Measurements from ENCODE around the gene CTNNBL1. TPM values are rescaled to one million over a fixed set of nuclear protein-coding genes. Genes with fewer than 3 reads are reported as not detected.

CTNNBL1 gene
- polyA plus RNA-seq, 2 donors: 30.2 to 39.6 TPM

- Histone ChIP-seq H3K27ac (ENCODE audit: low read depth in 2 of 2, low read length in 1 of 2) (no peak overlapping the region), H3K9me3 (ENCODE audit: control insufficient read depth in 2 of 2, insufficient read depth in 1 of 2, low read depth in 1 of 2, low read length in 1 of 2) (no peaks in the 10 kb centered on the region), H3K36me3 (ENCODE audit: control insufficient read depth in 2 of 2, insufficient read depth in 2 of 2, low read length in 1 of 2) (no peaks in the 10 kb centered on the region), H3K4me1 (ENCODE audit: control insufficient read depth in 2 of 2, insufficient read depth in 2 of 2, low read length in 1 of 2) (peaks cover 0 to 2% of the 10 kb centered on the region in 2 donors), H3K27me3 (ENCODE audit: control insufficient read depth in 1 of 2, insufficient read depth in 2 of 2, low read length in 2 of 2) (no peaks in the 10 kb centered on the region), H3K4me3 (ENCODE audit: low read depth in 1 of 2, low read length in 2 of 2) (no peak overlapping the region)
- 39 to 43% methylated on average over 6 of the region's 6 CpGs for WGBS, 2 donors
Measured at GRCh38 chr20:37920270-37920669, 226.4 kb downstream of the CTNNBL1 start.

GRCh38 chr20:37920679-37921322, 227.0 kb downstream of the CTNNBL1 start:
- WGBS, 2 donors: 72 to 74% methylated on average over 1 of the region's 1 CpG
- H3K4me1 ChIP-seq (ENCODE audit: control insufficient read depth in 2 of 2, insufficient read depth in 2 of 2, low read length in 1 of 2): peaks cover 0 to under 1% of the 10 kb centered on the region in 2 donors

DNA sequence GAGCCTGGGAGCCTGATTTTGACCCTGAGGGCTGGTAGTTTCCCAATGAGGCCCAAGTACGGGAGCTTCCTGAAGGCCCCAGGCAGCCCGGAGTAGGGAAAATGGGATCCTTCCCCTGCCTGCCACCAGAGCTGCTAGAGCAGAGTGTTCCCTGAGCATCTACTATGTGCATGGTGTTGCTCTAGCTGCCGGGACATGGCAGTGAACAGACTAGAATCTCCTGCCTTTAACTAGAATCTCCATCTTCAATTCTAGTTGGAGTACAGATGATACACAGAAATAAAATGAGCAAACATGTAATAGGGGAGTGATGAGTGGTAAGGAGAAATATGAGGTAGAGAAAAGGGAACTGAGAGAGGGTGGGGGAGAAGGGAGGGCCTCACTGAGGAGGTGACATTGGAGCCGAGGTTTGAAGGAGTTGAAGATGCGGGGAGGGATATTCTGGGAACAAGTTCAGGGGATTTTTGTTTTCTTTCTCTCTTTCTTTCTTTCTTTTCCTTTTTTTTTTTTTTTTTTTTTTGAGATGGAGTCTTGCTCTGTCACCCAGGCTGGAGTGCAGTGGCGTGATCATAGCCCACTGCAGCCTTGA, 227.6 kb downstream of the CTNNBL1 start:
- no peak overlapping the region for H3K4me3 ChIP-seq (ENCODE audit: low read depth in 1 of 2, low read length in 2 of 2)
- no peaks in the 10 kb centered on the region for H3K36me3 ChIP-seq (ENCODE audit: control insufficient read depth in 2 of 2, insufficient read depth in 2 of 2, low read length in 1 of 2)
- no peak overlapping the region for H3K27ac ChIP-seq (ENCODE audit: low read depth in 2 of 2, low read length in 1 of 2)
- no peaks in the 10 kb centered on the region for H3K27me3 ChIP-seq (ENCODE audit: control insufficient read depth in 1 of 2, insufficient read depth in 2 of 2, low read length in 2 of 2)
- WGBS, 2 donors: 82 to 83% methylated on average over 6 of the region's 6 CpGs
- no peaks in the 10 kb centered on the region for H3K4me1 ChIP-seq (ENCODE audit: control insufficient read depth in 2 of 2, insufficient read depth in 2 of 2, low read length in 1 of 2)
- no peaks in the 10 kb centered on the region for H3K9me3 ChIP-seq (ENCODE audit: control insufficient read depth in 2 of 2, insufficient read depth in 1 of 2, low read depth in 1 of 2, low read length in 1 of 2)

More at GRCh38 chr20:37920679-37921322, 227.0 kb downstream of the CTNNBL1 start:
- no peak overlapping the region for H3K27ac ChIP-seq (ENCODE audit: low read depth in 2 of 2, low read length in 1 of 2)
- H3K27me3 ChIP-seq (ENCODE audit: control insufficient read depth in 1 of 2, insufficient read depth in 2 of 2, low read length in 2 of 2): no peaks in the 10 kb centered on the region
- no peaks in the 10 kb centered on the region for H3K36me3 ChIP-seq (ENCODE audit: control insufficient read depth in 2 of 2, insufficient read depth in 2 of 2, low read length in 1 of 2)
- no peaks in the 10 kb centered on the region for H3K9me3 ChIP-seq (ENCODE audit: control insufficient read depth in 2 of 2, insufficient read depth in 1 of 2, low read depth in 1 of 2, low read length in 1 of 2)
- H3K4me3 ChIP-seq (ENCODE audit: low read depth in 1 of 2, low read length in 2 of 2): no peak overlapping the region

Other genes with a start within 250 kb of the CTNNBL1 start
- 1 to 10 TPM; 2.5 to 3.8 TPM for gene NNAT, start 172.8 kb upstream of the CTNNBL1 start, polyA plus RNA-seq
- 10 to 100 TPM; 45.7 to 80.2 TPM for gene BLCAP, start 166.2 kb upstream of the CTNNBL1 start, polyA plus RNA-seq
- under 1 TPM; 0.26 to 0.57 TPM for gene VSTM2L, start 209.1 kb downstream of the CTNNBL1 start, polyA plus RNA-seq

Measured in esophagus (tissue), 2 donors.